Liver (tissue), 9 donors: ENCODE data around the gene ENPP3. TPM values are rescaled to one million over a fixed set of nuclear protein-coding genes. Genes with fewer than 3 reads are reported as not detected.
A peak's percentile ranks its signal among the peaks of the same experiment; 100 is the strongest.

Experiments
- DNase-seq: peaks from one replicate; pipeline ENCODE4 v3.0.0-alpha.2; 2017; ENCODE audit warnings: low spot score
- H3K27ac ChIP-seq, 2 donors: one replicate each; pipeline ENCODE4 v1.7.0; 2013; ENCODE audit warnings: inconsistent platforms in 2 of 2, low read length in 2 of 2, control low read depth in 1 of 2, low read depth in 1 of 2, mild to moderate bottlenecking in 1 of 2
- H3K27me3 ChIP-seq, 4 donors: one replicate each; pipeline versions ENCODE4 v1.6.1 to v1.7.0; 2013; ENCODE audit warnings: low read length in 3 of 4, inconsistent platforms in 1 of 4, mild to moderate bottlenecking in 1 of 4, moderate library complexity in 1 of 4; ENCODE audit not compliant: control insufficient read depth in 4 of 4, insufficient read depth in 4 of 4
- H3K36me3 ChIP-seq, 4 donors: one replicate each; pipeline versions ENCODE4 v1.6.1 to v1.7.0; 2013; ENCODE audit warnings: low read length in 3 of 4, mild to moderate bottlenecking in 3 of 4, low read depth in 1 of 4, moderate library complexity in 1 of 4; ENCODE audit not compliant: control insufficient read depth in 4 of 4, insufficient read depth in 3 of 4
- H3K4me1 ChIP-seq, 4 donors: one replicate each; pipeline versions ENCODE4 v1.6.1 to v1.7.0; 2013; ENCODE audit warnings: low read length in 3 of 4, mild to moderate bottlenecking in 3 of 4, moderate library complexity in 1 of 4; ENCODE audit not compliant: control insufficient read depth in 4 of 4, insufficient read depth in 4 of 4
- H3K4me3 ChIP-seq, 3 donors: one replicate each; pipeline versions ENCODE4 v1.6.1 to v1.7.0; 2013; ENCODE audit warnings: low read length in 3 of 3, control low read depth in 1 of 3, low read depth in 1 of 3, mild to moderate bottlenecking in 1 of 3
- H3K9ac ChIP-seq, 2 donors: one replicate each; pipeline ENCODE4 v1.7.0; 2013; ENCODE audit warnings: low read length in 2 of 2, mild to moderate bottlenecking in 2 of 2, moderate library complexity in 2 of 2, control low read depth in 1 of 2, low read depth in 1 of 2
- H3K9me3 ChIP-seq, 4 donors: one replicate each; pipeline versions ENCODE4 v1.6.1 to v1.7.0; 2013; ENCODE audit warnings: low read length in 3 of 4; ENCODE audit not compliant: control insufficient read depth in 4 of 4
- EGR1 ChIP-seq, 2 donors: IDR thresholded peaks; 2 replicates each; pipeline ENCODE4 v1.6.1; 2016 to 2018; ENCODE audit warnings: antibody characterized with exemption in 2 of 2, low read depth in 2 of 2
- FOXA1 ChIP-seq: IDR thresholded peaks from 2 replicates; pipeline ENCODE4 v1.6.1; 2016; ENCODE audit warnings: antibody characterized with exemption
- FOXA2 ChIP-seq: IDR thresholded peaks from 2 replicates; pipeline ENCODE4 v1.6.1; 2016; ENCODE audit warnings: antibody characterized with exemption
- GABPA ChIP-seq, 2 donors: IDR thresholded peaks in 1 of 2; conservative IDR thresholded peaks in 1 of 2; 2 replicates each; pipeline ENCODE4 v1.6.1; 2016; ENCODE audit warnings: antibody characterized with exemption in 2 of 2, mild to moderate bottlenecking in 1 of 2, moderate library complexity in 1 of 2
- HNF4A ChIP-seq, 2 donors: conservative IDR thresholded peaks; 2 replicates each; pipeline ENCODE4 v1.6.1; 2016; ENCODE audit warnings: antibody characterized with exemption in 2 of 2, mild to moderate bottlenecking in 2 of 2
- HNF4G ChIP-seq: IDR thresholded peaks from 2 replicates; pipeline ENCODE4 v1.6.1; 2016; ENCODE audit warnings: antibody characterized with exemption
- JUND ChIP-seq, 2 donors: IDR thresholded peaks; 2 replicates each; pipeline ENCODE4 v1.6.1; 2016; ENCODE audit warnings: antibody characterized with exemption in 2 of 2
- NR2F2 ChIP-seq: IDR thresholded peaks from 2 replicates; pipeline ENCODE4 v1.6.1; 2016; ENCODE audit warnings: antibody characterized with exemption
- RAD21 ChIP-seq, 2 donors: IDR thresholded peaks; 2 replicates each; pipeline ENCODE4 v1.6.1; 2016; ENCODE audit warnings: antibody characterized with exemption in 2 of 2, mild to moderate bottlenecking in 2 of 2
- RXRA ChIP-seq, 2 donors: IDR thresholded peaks; 2 replicates each; pipeline ENCODE4 v1.6.1; 2017 to 2018; ENCODE audit warnings: antibody characterized with exemption in 2 of 2, mild to moderate bottlenecking in 1 of 2
- SP1 ChIP-seq: IDR thresholded peaks from 2 replicates; pipeline ENCODE4 v1.6.1; 2018; ENCODE audit warnings: antibody characterized with exemption, mild to moderate bottlenecking
- TAF1 ChIP-seq: conservative IDR thresholded peaks from 2 replicates; pipeline ENCODE4 v1.6.1; 2016; ENCODE audit warnings: antibody characterized with exemption, mild to moderate bottlenecking
- YY1 ChIP-seq: IDR thresholded peaks from 2 replicates; pipeline ENCODE4 v1.6.1; 2016; ENCODE audit warnings: antibody characterized with exemption, mild to moderate bottlenecking
- WGBS: extraction: QIAGEN DNeasy Blood & Tissue Kit; methylation state at CpG from one replicate; pipeline ENCODE4 v1.1.7; 2013; 5-methylcytosine and 5-hydroxymethylcytosine counted together
- polyA plus RNA-seq, 2 donors: library from polyadenylated mRNA; stranded (reverse) in 1 of 2; unstranded in 1 of 2; fragments of 200-250 nt in 1 of 2; fragments of >200 nt in 1 of 2; fragmentation: Nextera tagmentation in 1 of 2; extraction: Ambion mirVana in 1 of 2; gene quantifications; one replicate each; pipeline versions ENCODE4 v1.2.1 to v1.2.3, GENCODE V29; 2013 to 2015
- total RNA-seq, 2 donors: library from RNA; depleted of rRNA; stranded (reverse); fragments of >200 nt; gene quantifications; one replicate each; pipeline ENCODE4 v1.2.3, GENCODE V29; 2014
- TF ChIP-seq, protein P1 (sequence below): IDR thresholded peaks from 2 replicates; pipeline ENCODE4 v1.6.1; 2016; ENCODE audit warnings: antibody characterized with exemption
- TF ChIP-seq, protein P2 (sequence below): IDR thresholded peaks from 2 replicates; pipeline ENCODE4 v1.6.1; 2016; ENCODE audit warnings: antibody characterized with exemption
- TF ChIP-seq, protein P3 (sequence below): IDR thresholded peaks from 2 replicates; pipeline ENCODE4 v1.6.1; 2016; ENCODE audit warnings: antibody characterized with exemption
- TF ChIP-seq, protein P4 (sequence below): fragments of 150-350 bp; IDR thresholded peaks from 2 replicates; pipeline ENCODE4 v1.5.1; 2017; ENCODE audit warnings: improper control_type of control experiment, low read depth, low read length; ENCODE audit not compliant: missing input control
- TF ChIP-seq, protein P5 (sequence below): IDR thresholded peaks from 2 replicates; pipeline ENCODE4 v1.6.1; 2016; ENCODE audit warnings: antibody characterized with exemption, mild to moderate bottlenecking
- donor health status: healthy.
- donor health status: healthy.
- donor health status: healthy.
- donor health status: healthy.
- donor health status: healthy.

The ENPP3 gene
- total and polyA plus RNA-seq, 4 donors = 0.51 to 6.1 (median 1.1) TPM

DNA sequence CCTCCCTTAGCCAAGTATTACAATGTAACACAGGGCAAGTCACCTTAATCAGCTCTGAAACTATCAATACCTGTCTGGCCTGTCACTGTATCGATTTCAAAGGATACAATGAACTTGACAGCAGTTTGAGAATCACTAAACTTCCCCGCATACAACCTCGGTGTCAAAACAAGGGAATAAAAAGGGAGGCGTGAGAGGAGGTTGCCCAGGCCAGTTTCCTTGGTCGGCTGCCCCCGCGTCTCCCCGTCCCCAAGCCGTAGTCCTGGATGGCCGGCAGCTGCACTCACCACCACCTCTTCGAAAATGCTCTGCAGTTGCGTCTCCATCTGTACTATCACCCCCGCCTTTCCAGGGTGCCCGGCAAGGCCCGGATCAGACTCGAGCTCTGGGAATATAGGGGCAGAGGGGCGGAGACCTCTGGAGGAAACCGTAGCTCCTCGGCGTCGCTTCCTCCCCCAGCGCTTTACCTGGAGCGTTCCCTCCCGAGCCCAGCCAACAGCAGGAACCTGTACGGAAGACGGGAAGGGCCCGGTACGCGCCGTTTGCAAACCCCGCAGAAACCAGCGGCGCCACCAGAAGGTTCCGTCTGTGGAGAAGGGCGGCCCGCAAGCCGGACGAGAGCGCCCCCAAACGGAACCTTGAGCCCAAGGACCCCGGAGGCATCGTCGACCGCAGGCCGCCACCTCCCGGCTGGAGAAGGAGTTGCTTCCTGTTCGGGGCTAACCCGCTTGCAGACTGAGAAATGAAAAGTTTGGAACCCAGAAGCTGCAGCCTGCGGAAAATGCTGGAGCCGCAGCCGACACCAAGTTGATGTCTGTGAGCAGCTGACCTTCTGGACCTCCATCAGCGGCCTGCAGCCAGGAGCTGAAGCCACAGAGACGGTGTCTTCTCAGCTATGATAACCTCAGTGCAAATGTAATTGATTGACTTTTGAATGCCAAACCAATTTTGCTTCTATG lies 9.1 kb upstream of the ENPP3 start, which contains the start of gene MED23:
MED23 (minus strand) TSS at position 519 of the 959 bp plus-strand sequence; CDS start at position 326, 193 bp downstream.
- peaks cover 0 to 15% (median 13%) of the 10 kb centered on the region in 4 donors for H3K4me1 ChIP-seq
- WGBS = under 1% methylated on average over 53 of the region's 53 CpGs

More for the DNA sequence above, 9.1 kb upstream of the ENPP3 start, which contains the start of gene MED23:
- peak within 1 kb of the TSS; percentile 19 to 30 for H3K27ac ChIP-seq
- TF ChIP-seq HNF4G = peak; percentile 65
- peak; percentile 95 to 97 for TF ChIP-seq RAD21 (IDR thresholded peaks at IDR 0.05)
- TF ChIP-seq, protein P1, sequence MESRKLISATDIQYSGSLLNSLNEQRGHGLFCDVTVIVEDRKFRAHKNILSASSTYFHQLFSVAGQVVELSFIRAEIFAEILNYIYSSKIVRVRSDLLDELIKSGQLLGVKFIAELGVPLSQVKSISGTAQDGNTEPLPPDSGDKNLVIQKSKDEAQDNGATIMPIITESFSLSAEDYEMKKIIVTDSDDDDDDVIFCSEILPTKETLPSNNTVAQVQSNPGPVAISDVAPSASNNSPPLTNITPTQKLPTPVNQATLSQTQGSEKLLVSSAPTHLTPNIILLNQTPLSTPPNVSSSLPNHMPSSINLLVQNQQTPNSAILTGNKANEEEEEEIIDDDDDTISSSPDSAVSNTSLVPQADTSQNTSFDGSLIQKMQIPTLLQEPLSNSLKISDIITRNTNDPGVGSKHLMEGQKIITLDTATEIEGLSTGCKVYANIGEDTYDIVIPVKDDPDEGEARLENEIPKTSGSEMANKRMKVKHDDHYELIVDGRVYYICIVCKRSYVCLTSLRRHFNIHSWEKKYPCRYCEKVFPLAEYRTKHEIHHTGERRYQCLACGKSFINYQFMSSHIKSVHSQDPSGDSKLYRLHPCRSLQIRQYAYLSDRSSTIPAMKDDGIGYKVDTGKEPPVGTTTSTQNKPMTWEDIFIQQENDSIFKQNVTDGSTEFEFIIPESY = peak; percentile 91
- TF ChIP-seq, protein P2, sequence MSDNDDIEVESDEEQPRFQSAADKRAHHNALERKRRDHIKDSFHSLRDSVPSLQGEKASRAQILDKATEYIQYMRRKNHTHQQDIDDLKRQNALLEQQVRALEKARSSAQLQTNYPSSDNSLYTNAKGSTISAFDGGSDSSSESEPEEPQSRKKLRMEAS = peak; percentile 84
- peak; percentile 94 to 98 for TF ChIP-seq GABPA (IDR thresholded peaks at IDR 0.05 in 1 of 2, conservative IDR thresholded peaks at IDR 0.05 in 1 of 2)
- TF ChIP-seq FOXA2 = peak; percentile 7
- TF ChIP-seq FOXA1 = peak; percentile 83
- peak; percentile 92 for TF ChIP-seq YY1
- TF ChIP-seq, protein P3, sequence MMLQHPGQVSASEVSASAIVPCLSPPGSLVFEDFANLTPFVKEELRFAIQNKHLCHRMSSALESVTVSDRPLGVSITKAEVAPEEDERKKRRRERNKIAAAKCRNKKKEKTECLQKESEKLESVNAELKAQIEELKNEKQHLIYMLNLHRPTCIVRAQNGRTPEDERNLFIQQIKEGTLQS = peak; percentile 75
- TF ChIP-seq RXRA (IDR thresholded peaks at IDR 0.05) = peak; percentile 45 to 84
- TF ChIP-seq SP1 = peak; percentile 83
- TF ChIP-seq, protein P4, sequence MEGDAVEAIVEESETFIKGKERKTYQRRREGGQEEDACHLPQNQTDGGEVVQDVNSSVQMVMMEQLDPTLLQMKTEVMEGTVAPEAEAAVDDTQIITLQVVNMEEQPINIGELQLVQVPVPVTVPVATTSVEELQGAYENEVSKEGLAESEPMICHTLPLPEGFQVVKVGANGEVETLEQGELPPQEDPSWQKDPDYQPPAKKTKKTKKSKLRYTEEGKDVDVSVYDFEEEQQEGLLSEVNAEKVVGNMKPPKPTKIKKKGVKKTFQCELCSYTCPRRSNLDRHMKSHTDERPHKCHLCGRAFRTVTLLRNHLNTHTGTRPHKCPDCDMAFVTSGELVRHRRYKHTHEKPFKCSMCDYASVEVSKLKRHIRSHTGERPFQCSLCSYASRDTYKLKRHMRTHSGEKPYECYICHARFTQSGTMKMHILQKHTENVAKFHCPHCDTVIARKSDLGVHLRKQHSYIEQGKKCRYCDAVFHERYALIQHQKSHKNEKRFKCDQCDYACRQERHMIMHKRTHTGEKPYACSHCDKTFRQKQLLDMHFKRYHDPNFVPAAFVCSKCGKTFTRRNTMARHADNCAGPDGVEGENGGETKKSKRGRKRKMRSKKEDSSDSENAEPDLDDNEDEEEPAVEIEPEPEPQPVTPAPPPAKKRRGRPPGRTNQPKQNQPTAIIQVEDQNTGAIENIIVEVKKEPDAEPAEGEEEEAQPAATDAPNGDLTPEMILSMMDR = peak; percentile 94
- peak; percentile 53 to 63 for TF ChIP-seq EGR1 (IDR thresholded peaks at IDR 0.05; ENCODE audit: low read depth in 2 of 2)
- peak; percentile 66 to 79 for TF ChIP-seq HNF4A (conservative IDR thresholded peaks at IDR 0.05)
- peak; percentile 80 for TF ChIP-seq TAF1
- TF ChIP-seq, protein P5, sequence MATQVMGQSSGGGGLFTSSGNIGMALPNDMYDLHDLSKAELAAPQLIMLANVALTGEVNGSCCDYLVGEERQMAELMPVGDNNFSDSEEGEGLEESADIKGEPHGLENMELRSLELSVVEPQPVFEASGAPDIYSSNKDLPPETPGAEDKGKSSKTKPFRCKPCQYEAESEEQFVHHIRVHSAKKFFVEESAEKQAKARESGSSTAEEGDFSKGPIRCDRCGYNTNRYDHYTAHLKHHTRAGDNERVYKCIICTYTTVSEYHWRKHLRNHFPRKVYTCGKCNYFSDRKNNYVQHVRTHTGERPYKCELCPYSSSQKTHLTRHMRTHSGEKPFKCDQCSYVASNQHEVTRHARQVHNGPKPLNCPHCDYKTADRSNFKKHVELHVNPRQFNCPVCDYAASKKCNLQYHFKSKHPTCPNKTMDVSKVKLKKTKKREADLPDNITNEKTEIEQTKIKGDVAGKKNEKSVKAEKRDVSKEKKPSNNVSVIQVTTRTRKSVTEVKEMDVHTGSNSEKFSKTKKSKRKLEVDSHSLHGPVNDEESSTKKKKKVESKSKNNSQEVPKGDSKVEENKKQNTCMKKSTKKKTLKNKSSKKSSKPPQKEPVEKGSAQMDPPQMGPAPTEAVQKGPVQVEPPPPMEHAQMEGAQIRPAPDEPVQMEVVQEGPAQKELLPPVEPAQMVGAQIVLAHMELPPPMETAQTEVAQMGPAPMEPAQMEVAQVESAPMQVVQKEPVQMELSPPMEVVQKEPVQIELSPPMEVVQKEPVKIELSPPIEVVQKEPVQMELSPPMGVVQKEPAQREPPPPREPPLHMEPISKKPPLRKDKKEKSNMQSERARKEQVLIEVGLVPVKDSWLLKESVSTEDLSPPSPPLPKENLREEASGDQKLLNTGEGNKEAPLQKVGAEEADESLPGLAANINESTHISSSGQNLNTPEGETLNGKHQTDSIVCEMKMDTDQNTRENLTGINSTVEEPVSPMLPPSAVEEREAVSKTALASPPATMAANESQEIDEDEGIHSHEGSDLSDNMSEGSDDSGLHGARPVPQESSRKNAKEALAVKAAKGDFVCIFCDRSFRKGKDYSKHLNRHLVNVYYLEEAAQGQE = peak; percentile 82
- peak; percentile 60 to 80 for TF ChIP-seq JUND (IDR thresholded peaks at IDR 0.05)
- TF ChIP-seq NR2F2 = peak; percentile 87
- H3K4me3 ChIP-seq = peak within 1 kb of the TSS; percentile 71 to 90 (median 84)
- no peaks in the 10 kb centered on the region for H3K9me3 ChIP-seq
- peaks cover 0 to 19% (median 13%) of the 10 kb centered on the region in 4 donors for H3K36me3 ChIP-seq
- H3K9ac ChIP-seq = peak within 1 kb of the TSS; percentile 51 to 86
- DNase-seq = peak; percentile 98
- H3K27me3 ChIP-seq = no peaks in the 10 kb centered on the region
